CD8-positive, alpha-beta memory T cell (primary cell): ENCODE results near the gene MFNG. TPM values are rescaled to one million over a fixed set of nuclear protein-coding genes. Genes with fewer than 3 reads are reported as not detected.
A peak's percentile ranks its signal among the peaks of the same experiment; 100 is the strongest.

ENCODE experiments used
- CTCF ChIA-PET: fragments of 350-600 bp; sonication (Branson Sonifier 250); formaldehyde crosslinking; loops from one replicate; lab custom pipeline; 2021; ENCODE audit warnings: antibody characterized with exemption; lab: Charles Lee
- POLR2A ChIA-PET: fragments of 350-600 bp; sonication (Branson Sonifier 250); formaldehyde crosslinking; loops from one replicate; lab custom pipeline; 2021; ENCODE audit warnings: antibody characterized with exemption; lab: Charles Lee
- DNase-seq, 5 donors: peaks; one replicate each; pipeline versions ENCODE4 v3.0.0 to v3.0.0-alpha.2; 2020 to 2022; ENCODE audit warnings: mixed read lengths in 1 of 5
- H3K27ac ChIP-seq: one replicate; pipeline ENCODE4 v1.7.0; 2013; ENCODE audit warnings: low read depth, mild to moderate bottlenecking, low read length, moderate library complexity
- H3K27me3 ChIP-seq: 2 replicates; pipeline ENCODE4 v1.7.0; 2013; ENCODE audit warnings: low read length, mild to moderate bottlenecking; ENCODE audit not compliant: insufficient read depth, poor library complexity, severe bottlenecking
- H3K36me3 ChIP-seq: 2 replicates; pipeline ENCODE4 v1.7.0; 2013; ENCODE audit warnings: mild to moderate bottlenecking, low read length, moderate library complexity; ENCODE audit not compliant: insufficient read depth
- H3K4me1 ChIP-seq: 2 replicates; pipeline ENCODE4 v1.7.0; 2013; ENCODE audit warnings: mild to moderate bottlenecking, low read length, moderate library complexity; ENCODE audit not compliant: insufficient read depth
- H3K4me3 ChIP-seq: 2 replicates; pipeline ENCODE4 v1.7.0; 2013; ENCODE audit warnings: mild to moderate bottlenecking, low read length
- H3K9me3 ChIP-seq: 2 replicates; pipeline ENCODE4 v1.7.0; 2013; ENCODE audit warnings: mild to moderate bottlenecking, low read length
- H3K27ac Mint-ChIP-seq, 8 donors: one replicate each; pipeline ENCODE4 v1.8.0; 2020 to 2021; ENCODE audit warnings: mixed read lengths in 8 of 8, mild to moderate bottlenecking in 6 of 8, inconsistent platforms in 3 of 8, moderate library complexity in 3 of 8
- H3K27me3 Mint-ChIP-seq, 2 donors: one replicate each; pipeline ENCODE4 v1.8.0; 2020 to 2021; ENCODE audit warnings: mixed read lengths in 2 of 2, mild to moderate bottlenecking in 1 of 2, moderate library complexity in 1 of 2
- H3K36me3 Mint-ChIP-seq, 3 donors: one replicate each; pipeline ENCODE4 v1.8.0; 2020 to 2021; ENCODE audit warnings: mixed read lengths in 3 of 3, inconsistent platforms in 1 of 3, mild to moderate bottlenecking in 1 of 3
- H3K4me1 Mint-ChIP-seq, 3 donors: one replicate each; pipeline ENCODE4 v1.8.0; 2020 to 2021; ENCODE audit warnings: mixed read lengths in 3 of 3, inconsistent platforms in 1 of 3, mild to moderate bottlenecking in 1 of 3
- H3K4me3 Mint-ChIP-seq, 7 donors: one replicate each; pipeline ENCODE4 v1.8.0; 2020 to 2021; ENCODE audit warnings: mixed read lengths in 7 of 7, mild to moderate bottlenecking in 6 of 7, moderate library complexity in 4 of 7, inconsistent platforms in 2 of 7
- H3K9me3 Mint-ChIP-seq, 5 donors: one replicate each; pipeline ENCODE4 v1.8.0; 2020 to 2022; ENCODE audit warnings: mixed read lengths in 5 of 5, mild to moderate bottlenecking in 3 of 5, moderate library complexity in 2 of 5, inconsistent platforms in 1 of 5
- polyA plus RNA-seq: library from polyadenylated mRNA; unstranded; fragments of 300-500 nt; fragmentation: Illumina TruSeq; gene quantifications from one replicate; pipeline ENCODE4 v1.2.3, GENCODE V29; 2021
- total RNA-seq, 2 experiments: library from RNA; stranded (reverse); gene quantifications; one replicate each; pipeline ENCODE4 v1.2.3, GENCODE V29; 2021

Gene MFNG
- total and polyA plus RNA-seq, 3 experiments from 2014 or later: 162 to 323 (median 171) TPM

DNA sequence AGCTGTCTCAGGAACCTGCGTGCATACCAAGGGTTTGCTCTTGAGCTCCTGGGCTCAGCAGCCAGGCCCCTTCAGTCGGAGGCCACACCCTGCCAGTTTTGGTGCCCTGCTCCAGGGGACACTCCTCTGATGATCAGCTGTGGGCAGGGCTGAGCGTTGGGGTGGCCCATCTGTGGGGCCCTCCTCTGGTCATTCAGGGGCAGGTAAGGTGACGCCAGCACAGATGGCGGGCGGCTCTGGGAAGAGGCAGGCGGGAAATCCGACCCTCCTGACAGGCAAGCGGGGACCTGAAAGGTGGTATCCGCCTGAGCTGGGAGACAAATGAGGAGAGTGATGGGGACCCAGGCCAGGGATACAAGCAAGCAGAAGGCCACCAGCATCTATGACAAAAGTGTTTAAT lies 3.8 kb upstream of the MFNG start:
- Mint-ChIP-seq H3K4me1 (peaks cover 25 to 54% (median 40%) of the 10 kb centered on the region in 3 donors), H3K27me3 (no peaks in the 10 kb centered on the region), H3K36me3 (peaks cover 0 to 13% (median 0%) of the 10 kb centered on the region in 3 donors), H3K4me3 (peak overlapping the region in 1 of 7 donors; percentile 66), H3K27ac (peak overlapping the region in 3 of 8 donors; percentile 8 to 64 (median 63)), H3K9me3 (no peaks in the 10 kb centered on the region)
- Histone ChIP-seq H3K9me3 (no peaks in the 10 kb centered on the region), H3K4me3 (no peak overlapping the region), H3K4me1 (peaks cover 34% of the 10 kb centered on the region), H3K27ac (no peak overlapping the region), H3K27me3 (no peaks in the 10 kb centered on the region), H3K36me3 (no peaks in the 10 kb centered on the region)
- ChIA-PET POLR2A (no interaction called here), CTCF (interaction anchor here (1.1 to 3.2 kb wide), 5 partner anchors 8 to 103 kb away, joined by 3 to 12 read pairs (median 3); no protein-coding TSS in a partner anchor)
- DNase-seq: no peak

DNA sequence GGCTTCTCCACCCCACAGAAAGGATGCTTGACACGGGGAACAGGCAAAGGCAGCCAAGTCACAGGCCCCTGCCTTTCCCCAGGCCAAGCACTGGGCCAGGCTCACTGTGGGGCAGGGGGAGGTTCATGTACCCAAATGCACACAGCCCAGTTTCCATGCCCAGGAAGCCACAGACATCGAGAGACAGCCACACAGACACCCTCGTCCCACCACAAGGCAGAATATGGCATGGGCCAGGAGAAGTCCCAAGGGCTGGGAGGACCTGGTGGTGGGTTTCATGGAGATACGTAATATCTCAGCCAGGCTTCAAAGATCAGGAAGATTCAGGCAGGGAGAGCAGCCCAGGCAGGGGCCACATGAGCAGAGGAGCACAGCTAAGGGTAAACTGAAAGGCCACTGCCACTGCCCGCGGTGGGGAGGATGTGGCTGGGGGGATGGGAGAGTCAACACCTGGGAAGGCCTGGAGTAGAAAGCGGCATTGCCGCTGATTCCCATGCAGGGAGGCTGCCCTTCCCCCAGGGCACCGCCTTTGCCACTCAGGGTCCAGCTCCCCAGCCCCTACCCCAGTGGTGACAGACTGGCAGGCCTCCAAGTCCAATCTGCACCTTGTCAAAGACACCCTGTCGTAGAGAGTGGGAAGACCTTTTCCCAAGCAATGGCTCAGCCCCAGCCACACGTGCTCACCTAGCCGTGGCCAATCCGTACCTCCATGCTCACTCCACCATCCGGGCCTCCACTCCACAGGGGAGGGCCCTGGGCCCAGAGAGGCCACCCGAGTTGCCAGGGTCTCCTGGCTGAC lies 2.4 kb upstream of the MFNG start:
- no peaks in the 10 kb centered on the region for H3K27me3 Mint-ChIP-seq

DNA sequence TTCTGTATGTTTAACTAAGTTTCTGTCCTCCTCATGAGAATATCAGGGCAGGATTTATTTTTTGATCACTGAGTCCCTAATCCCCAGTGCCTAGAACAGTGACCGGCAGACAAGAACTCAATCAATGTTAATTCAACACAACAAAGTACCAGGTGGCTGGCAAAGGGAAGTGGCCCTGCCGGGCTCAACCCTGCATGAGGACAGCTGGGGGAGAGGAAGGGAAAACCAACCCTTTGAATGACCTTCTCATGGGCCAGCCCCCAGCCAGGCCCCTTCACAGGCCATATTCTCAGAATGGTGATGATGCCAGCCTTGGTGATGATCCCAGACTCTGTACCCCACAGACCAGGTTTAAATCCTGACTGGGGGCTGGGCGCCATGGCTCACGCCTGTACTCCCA lies 1.4 kb upstream of the MFNG start:
- peak overlapping the region; percentile 90 to 98 (median 94) for H3K4me3 Mint-ChIP-seq
- POLR2A ChIA-PET: no interaction called here
- Histone ChIP-seq H3K27ac (no peak overlapping the region), H3K4me3 (no peak overlapping the region), H3K9me3 (no peaks in the 10 kb centered on the region), H3K4me1 (peaks cover 51% of the 10 kb centered on the region), H3K27me3 (no peaks in the 10 kb centered on the region), H3K36me3 (no peaks in the 10 kb centered on the region)
- CTCF ChIA-PET: interaction anchor here (3.2 to 3.5 kb wide), 2 partner anchors 14 to 15 kb away, joined by 12 to 24 read pairs; no protein-coding TSS in a partner anchor
- peaks cover 0 to 33% (median 0%) of the 10 kb centered on the region in 3 donors for H3K36me3 Mint-ChIP-seq
- H3K9me3 Mint-ChIP-seq: no peaks in the 10 kb centered on the region
- peak overlapping the region; percentile 88 to 99 (median 98) for H3K27ac Mint-ChIP-seq
- no peak for DNase-seq
- no peaks in the 10 kb centered on the region for H3K27me3 Mint-ChIP-seq
- H3K4me1 Mint-ChIP-seq: peaks cover 36 to 66% (median 49%) of the 10 kb centered on the region in 3 donors

More for the DNA sequence above, 2.4 kb upstream of the MFNG start:
- Mint-ChIP-seq H3K4me3 (peak overlapping the region in 4 of 7 donors; percentile 8 to 28 (median 28)), H3K4me1 (peaks cover 35 to 66% (median 48%) of the 10 kb centered on the region in 3 donors), H3K9me3 (no peaks in the 10 kb centered on the region), H3K36me3 (peaks cover 0 to 24% (median 0%) of the 10 kb centered on the region in 3 donors), H3K27ac (peak overlapping the region in 7 of 8 donors; percentile 46 to 99 (median 75))
- ChIA-PET POLR2A (no interaction called here), CTCF (interaction anchor here (0.8 to 3.2 kb wide), 3 partner anchors 10 to 78 kb away, joined by 4 to 12 read pairs (median 11); no protein-coding TSS in a partner anchor)
- Histone ChIP-seq H3K4me1 (peaks cover 47% of the 10 kb centered on the region), H3K4me3 (no peak overlapping the region), H3K27me3 (no peaks in the 10 kb centered on the region), H3K27ac (no peak overlapping the region), H3K36me3 (no peaks in the 10 kb centered on the region), H3K9me3 (no peaks in the 10 kb centered on the region)
- DNase-seq: peak in 1 of 5 donors; percentile 17

GRCh38 chr22:37487129-37487528 lies 945 bp upstream of the MFNG start:
- Histone ChIP-seq H3K27ac (no peak overlapping the region), H3K4me3 (peak overlapping the region; percentile 95), H3K27me3 (no peaks in the 10 kb centered on the region), H3K36me3 (no peaks in the 10 kb centered on the region), H3K4me1 (peaks cover 55% of the 10 kb centered on the region), H3K9me3 (no peaks in the 10 kb centered on the region)
- H3K4me3 Mint-ChIP-seq: peak overlapping the region; percentile 90 to 98 (median 94)
- no peak for DNase-seq
- peak overlapping the region; percentile 88 to 99 (median 98) for H3K27ac Mint-ChIP-seq
- ChIA-PET CTCF (interaction anchor here (1.0 to 3.7 kb wide), 5 partner anchors 9 to 171 kb away, joined by 3 to 24 read pairs (median 18); partner anchors contain the start of gene GGA1), POLR2A (interaction anchor here (0.6 to 0.7 kb wide), 3 partner anchors 62 to 257 kb away, joined by 3 read pairs; no protein-coding TSS in a partner anchor)
- H3K4me1 Mint-ChIP-seq: peaks cover 40 to 70% (median 53%) of the 10 kb centered on the region in 3 donors
- no peaks in the 10 kb centered on the region for H3K27me3 Mint-ChIP-seq
- H3K9me3 Mint-ChIP-seq: no peaks in the 10 kb centered on the region
- H3K36me3 Mint-ChIP-seq: peaks cover 0 to 37% (median 0%) of the 10 kb centered on the region in 3 donors

- peak in 3 of 5 donors; percentile 6 to 45 (median 7) for DNase-seq
- peak overlapping the region; percentile 76 for H3K27ac ChIP-seq
- H3K9me3 ChIP-seq: no peaks in the 10 kb centered on the region
- ChIA-PET CTCF (interaction anchor here (0.8 to 3.7 kb wide), 13 partner anchors 12 to 254 kb away, joined by 3 to 24 read pairs (median 4); partner anchors contain the start of gene GGA1), POLR2A (interaction anchor here (0.6 to 1.3 kb wide), 7 partner anchors 10 to 710 kb away, joined by 3 to 4 read pairs (median 3); partner anchors contain the start of genes GGA1 and IFT27)
- peak overlapping the region; percentile 89 to 99 (median 98) for H3K27ac Mint-ChIP-seq
- H3K4me3 ChIP-seq: peak overlapping the region; percentile 95
- no peaks in the 10 kb centered on the region for H3K27me3 ChIP-seq
- H3K4me1 ChIP-seq: peaks cover 63% of the 10 kb centered on the region
- H3K36me3 ChIP-seq: peaks cover 12% of the 10 kb centered on the region
- peaks cover 3 to 50% (median 5%) of the 10 kb centered on the region in 3 donors for H3K36me3 Mint-ChIP-seq
- no peaks in the 10 kb centered on the region for H3K9me3 Mint-ChIP-seq
- H3K4me1 Mint-ChIP-seq: peaks cover 53 to 79% (median 62%) of the 10 kb centered on the region in 3 donors
- no peaks in the 10 kb centered on the region for H3K27me3 Mint-ChIP-seq
- peak overlapping the region; percentile 90 to 98 (median 94) for H3K4me3 Mint-ChIP-seq
Measured at GRCh38 chr22:37485395-37486223, 575 bp downstream of the MFNG start.

- H3K4me1 Mint-ChIP-seq: peaks cover 53 to 76% (median 56%) of the 10 kb centered on the region in 3 donors
- H3K36me3 Mint-ChIP-seq: peaks cover 3 to 59% (median 5%) of the 10 kb centered on the region in 3 donors
- H3K27ac ChIP-seq: peak overlapping the region; percentile 76
- CTCF ChIA-PET: interaction anchor here (1.0 to 3.7 kb wide), 6 partner anchors 12 to 123 kb away, joined by 3 to 24 read pairs (median 6); partner anchors contain the start of gene GGA1
- H3K27ac Mint-ChIP-seq: peak overlapping the region; percentile 89 to 99 (median 98)
- H3K27me3 Mint-ChIP-seq: no peaks in the 10 kb centered on the region
- DNase-seq: peak; percentile 68 to 89 (median 81)
- POLR2A ChIA-PET: interaction anchor here (0.6 to 1.5 kb wide), 7 partner anchors 12 to 168 kb away, joined by 3 to 9 read pairs (median 4); partner anchors contain the start of gene GGA1
- H3K36me3 ChIP-seq: peaks cover 18% of the 10 kb centered on the region
- no peaks in the 10 kb centered on the region for H3K9me3 Mint-ChIP-seq
- no peaks in the 10 kb centered on the region for H3K27me3 ChIP-seq
- peaks cover 63% of the 10 kb centered on the region for H3K4me1 ChIP-seq
- H3K4me3 Mint-ChIP-seq: peak overlapping the region; percentile 90 to 98 (median 94)
- H3K4me3 ChIP-seq: peak overlapping the region; percentile 95
- no peaks in the 10 kb centered on the region for H3K9me3 ChIP-seq
Measured at GRCh38 chr22:37484480-37485394, 1.4 kb downstream of the MFNG start.
